Karpas-422 (cell line): ENCODE results near the gene PEX10. TPM values are rescaled to one million over a fixed set of nuclear protein-coding genes. Genes with fewer than 3 reads are reported as not detected.

ENCODE experiments used
- DNase-seq: peaks from one replicate; pipeline ENCODE4 v3.0.0-alpha.2; 2015
- H2AFZ ChIP-seq: fragments of 200-600 bp; sonication (generic); 2 replicates; pipeline ENCODE4 v1.6.1; 2014; ENCODE audit warnings: antibody characterized with exemption, low read length, mixed read lengths
- H3K27ac ChIP-seq: fragments of 200-600 bp; sonication (generic); 2 replicates; pipeline ENCODE4 v1.5.1; 2014; ENCODE audit warnings: mild to moderate bottlenecking, low read length, moderate library complexity
- H3K27me3 ChIP-seq: fragments of 200-600 bp; sonication (generic); 2 replicates; pipeline ENCODE4 v1.6.1; 2014; ENCODE audit warnings: low read length, mixed read lengths
- H3K36me3 ChIP-seq: fragments of 200-600 bp; sonication (generic); 2 replicates; pipeline ENCODE4 v1.6.1; 2014; ENCODE audit warnings: low read length, mixed read lengths; ENCODE audit not compliant: insufficient read depth
- H3K4me1 ChIP-seq: fragments of 200-600 bp; sonication (generic); 2 replicates; pipeline ENCODE4 v1.6.1; 2014; ENCODE audit warnings: mild to moderate bottlenecking, low read length, mixed read lengths
- H3K4me2 ChIP-seq: fragments of 200-600 bp; sonication (generic); 2 replicates; pipeline ENCODE4 v1.6.1; 2014; ENCODE audit warnings: low read length, low read depth, mild to moderate bottlenecking; ENCODE audit not compliant: poor library complexity, severe bottlenecking
- H3K4me3 ChIP-seq: fragments of 200-600 bp; sonication (generic); 2 replicates; pipeline ENCODE4 v1.5.1; 2014; ENCODE audit warnings: mild to moderate bottlenecking, antibody characterized with exemption, low read length, mixed read lengths
- H3K79me2 ChIP-seq: fragments of 200-600 bp; sonication (generic); 2 replicates; pipeline ENCODE4 v1.6.1; 2014; ENCODE audit warnings: mild to moderate bottlenecking, low read length, mixed read lengths
- H3K9ac ChIP-seq: fragments of 200-600 bp; sonication (generic); 2 replicates; pipeline ENCODE4 v1.6.0; 2014; ENCODE audit warnings: low read length
- H3K9me2 ChIP-seq: fragments of 200-600 bp; sonication (generic), shearing (Covaris generic); replicated peaks from 2 replicates; pipeline ENCODE4 v1.6.0; 2014; ENCODE audit warnings: mild to moderate bottlenecking, low read length, moderate library complexity; ENCODE audit not compliant: insufficient read depth
- H3K9me3 ChIP-seq: fragments of 300-700, 200-600 bp; sonication (generic); 2 replicates; pipeline ENCODE4 v1.6.1; 2014; ENCODE audit warnings: low read length, mixed read lengths
- H4K20me1 ChIP-seq: fragments of 200-600 bp; sonication (generic); 2 replicates; pipeline ENCODE4 v1.6.1; 2014; ENCODE audit warnings: mild to moderate bottlenecking, antibody characterized with exemption, low read length, low read depth; ENCODE audit not compliant: insufficient read depth
- total RNA-seq: library from RNA; depleted of rRNA; stranded (reverse); fragments of >200 nt; shearing (Covaris generic); gene quantifications from 2 replicates; pipeline ENCODE4 v1.2.3, GENCODE V29; 2014; ENCODE audit warnings: low replicate concordance

The PEX10 gene
- total RNA-seq, 1 experiment from 2014 or later: 21.4 TPM

GRCh38 chr1:2409745-2410144, 2.6 kb downstream of the PEX10 start:
- Histone ChIP-seq H4K20me1 (peaks cover 3% of the 10 kb centered on the region; the same call in 1 of the 2 replicates), H3K36me3 (peaks cover 2% of the 10 kb centered on the region; the same call in 1 of the 2 replicates), H3K4me1 (peaks cover 28% of the 10 kb centered on the region), H3K4me3 (no peak overlapping the region), H3K27ac (no peak overlapping the region), H3K4me2 (no peak overlapping the region), H3K9me3 (no peaks in the 10 kb centered on the region), H3K9ac (no peak overlapping the region), H2AFZ (no peak overlapping the region), H3K9me2 (no peaks in the 10 kb centered on the region), H3K79me2 (peaks cover 10% of the 10 kb centered on the region), H3K27me3 (no peaks in the 10 kb centered on the region)
- no peak for DNase-seq

- Histone ChIP-seq H4K20me1 (peaks cover 3% of the 10 kb centered on the region; the same call in 1 of the 2 replicates), H3K9me3 (no peaks in the 10 kb centered on the region), H2AFZ (no peak overlapping the region), H3K27me3 (no peaks in the 10 kb centered on the region), H3K4me2 (no peak overlapping the region), H3K79me2 (peaks cover 10% of the 10 kb centered on the region), H3K9ac (no peak overlapping the region), H3K4me1 (peaks cover 20% of the 10 kb centered on the region), H3K9me2 (no peaks in the 10 kb centered on the region), H3K36me3 (peaks cover 10% of the 10 kb centered on the region), H3K4me3 (no peak overlapping the region), H3K27ac (no peak overlapping the region)
- no peak for DNase-seq
Observed at GRCh38 chr1:2408859-2409276, 3.5 kb downstream of the PEX10 start.

GRCh38 chr1:2408456-2408855, 3.9 kb downstream of the PEX10 start:
- Histone ChIP-seq H4K20me1 (peaks cover 3% of the 10 kb centered on the region; the same call in 1 of the 2 replicates), H3K9ac (no peak overlapping the region), H2AFZ (no peak overlapping the region), H3K36me3 (peaks cover 10% of the 10 kb centered on the region), H3K9me2 (no peaks in the 10 kb centered on the region), H3K4me3 (no peak overlapping the region), H3K27ac (no peak overlapping the region), H3K9me3 (no peaks in the 10 kb centered on the region), H3K4me2 (no peak overlapping the region), H3K4me1 (peaks cover 16% of the 10 kb centered on the region), H3K79me2 (peaks cover 10% of the 10 kb centered on the region), H3K27me3 (no peaks in the 10 kb centered on the region)
- DNase-seq: no peak

DNA sequence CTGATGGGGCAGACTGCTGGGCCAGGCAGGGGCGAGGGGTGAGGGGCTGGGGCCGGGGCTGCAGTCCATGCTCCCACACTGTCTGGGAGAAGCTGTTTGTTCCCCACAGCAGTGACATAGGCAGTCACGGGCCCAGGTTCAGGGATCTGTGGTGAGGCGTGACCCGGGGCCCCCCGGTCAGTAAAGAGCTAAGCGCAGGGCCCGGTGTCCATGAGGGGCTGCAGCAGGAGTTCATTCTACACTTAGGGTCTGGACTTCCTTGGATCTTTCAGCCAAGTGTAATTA, 4.4 kb downstream of the PEX10 start:
- Histone ChIP-seq H3K9me2 (no peaks in the 10 kb centered on the region), H3K36me3 (peaks cover 13% of the 10 kb centered on the region)

DNA sequence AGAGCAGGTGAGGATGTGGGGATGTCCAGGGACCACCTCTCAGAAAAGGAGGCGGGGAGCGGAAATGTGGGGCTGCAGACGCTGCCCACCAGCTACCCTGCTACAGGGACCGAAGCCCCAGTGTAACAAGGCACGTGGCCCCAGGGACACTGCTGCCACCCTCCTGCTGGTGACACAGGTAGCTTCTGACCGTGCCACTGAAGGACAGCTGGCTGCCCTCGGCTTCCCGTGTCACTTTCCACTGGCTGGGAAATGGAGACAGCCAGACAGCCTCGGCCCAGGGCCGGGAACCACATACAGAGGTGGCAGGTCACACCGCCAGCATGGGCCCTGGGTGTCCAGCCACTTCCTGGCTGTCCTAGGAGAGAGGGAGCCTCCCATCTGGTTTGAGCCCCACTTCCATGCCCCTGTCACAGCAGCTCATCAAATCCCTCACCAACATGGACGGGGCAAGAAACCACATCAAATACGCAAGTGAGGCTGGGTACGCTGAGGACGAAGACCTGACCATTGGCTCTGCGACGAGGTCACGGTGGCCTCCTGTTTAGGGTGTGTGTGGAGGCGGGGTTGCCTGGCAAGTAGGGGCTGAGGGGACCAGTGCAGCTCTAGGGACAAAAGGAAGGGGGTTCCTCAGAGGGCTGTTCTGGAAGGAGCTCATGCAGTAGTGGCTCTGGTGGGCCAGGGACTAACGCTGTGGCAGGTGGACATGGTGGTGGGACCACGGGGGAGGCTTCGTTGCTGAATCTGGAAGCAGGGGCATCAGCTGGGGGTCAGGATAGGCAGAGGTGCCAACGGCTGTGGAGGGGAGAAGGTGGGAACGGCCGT, 5.0 kb downstream of the PEX10 start:
- no peak overlapping the region for H3K4me3 ChIP-seq
- no peak overlapping the region for H3K27ac ChIP-seq
- H3K79me2 ChIP-seq: peaks cover 10% of the 10 kb centered on the region
- H4K20me1 ChIP-seq: peaks cover 6% of the 10 kb centered on the region; the same call in 1 of the 2 replicates
- H3K9me2 ChIP-seq: no peaks in the 10 kb centered on the region
- H3K27me3 ChIP-seq: no peaks in the 10 kb centered on the region
- no peak overlapping the region for H3K9ac ChIP-seq
- no peaks in the 10 kb centered on the region for H3K9me3 ChIP-seq
- DNase-seq: no peak
- peaks cover 14% of the 10 kb centered on the region for H3K36me3 ChIP-seq
- H2AFZ ChIP-seq: no peak overlapping the region
- H3K4me1 ChIP-seq: peaks cover 7% of the 10 kb centered on the region
- H3K4me2 ChIP-seq: no peak overlapping the region

More for the DNA sequence above, 4.4 kb downstream of the PEX10 start:
- peaks cover 4% of the 10 kb centered on the region; the same call in 1 of the 2 replicates for H4K20me1 ChIP-seq
- peaks cover 10% of the 10 kb centered on the region for H3K79me2 ChIP-seq
- H3K4me1 ChIP-seq: peaks cover 10% of the 10 kb centered on the region
- H3K27ac ChIP-seq: no peak overlapping the region
- H3K27me3 ChIP-seq: no peaks in the 10 kb centered on the region
- no peak for DNase-seq
- no peak overlapping the region for H2AFZ ChIP-seq
- no peak overlapping the region for H3K9ac ChIP-seq
- H3K4me3 ChIP-seq: no peak overlapping the region
- H3K9me3 ChIP-seq: no peaks in the 10 kb centered on the region
- H3K4me2 ChIP-seq: no peak overlapping the region

- no peak overlapping the region for H2AFZ ChIP-seq
- no peak overlapping the region for H3K27ac ChIP-seq
- peaks cover 4% of the 10 kb centered on the region for H3K4me1 ChIP-seq
- H3K79me2 ChIP-seq: peaks cover 3% of the 10 kb centered on the region
- no peak overlapping the region for H3K4me3 ChIP-seq
- DNase-seq: no peak
- no peaks in the 10 kb centered on the region for H3K27me3 ChIP-seq
- no peak overlapping the region for H3K9ac ChIP-seq
- peaks cover 3% of the 10 kb centered on the region; the same call in 1 of the 2 replicates for H4K20me1 ChIP-seq
- H3K9me3 ChIP-seq: no peaks in the 10 kb centered on the region
- H3K36me3 ChIP-seq: peaks cover 14% of the 10 kb centered on the region
- H3K9me2 ChIP-seq: no peaks in the 10 kb centered on the region
- no peak overlapping the region for H3K4me2 ChIP-seq
Observed at GRCh38 chr1:2406451-2407041, 5.8 kb downstream of the PEX10 start.

- Histone ChIP-seq H3K4me2 (no peak overlapping the region), H3K4me1 (no peaks in the 10 kb centered on the region), H3K9me3 (no peaks in the 10 kb centered on the region), H3K27ac (no peak overlapping the region), H3K9me2 (no peaks in the 10 kb centered on the region), H3K9ac (no peak overlapping the region), H2AFZ (no peak overlapping the region), H3K27me3 (no peaks in the 10 kb centered on the region), H4K20me1 (peaks cover 3% of the 10 kb centered on the region; the same call in 1 of the 2 replicates), H3K4me3 (no peak overlapping the region), H3K79me2 (no peaks in the 10 kb centered on the region), H3K36me3 (peaks cover 15% of the 10 kb centered on the region)
- DNase-seq: no peak
Observed at GRCh38 chr1:2405588-2406295, 6.6 kb downstream of the PEX10 start.

- H3K4me3 ChIP-seq: no peak overlapping the region
- no peak overlapping the region for H3K4me2 ChIP-seq
- no peak overlapping the region for H2AFZ ChIP-seq
- no peak overlapping the region for H3K9ac ChIP-seq
- H3K4me1 ChIP-seq: no peaks in the 10 kb centered on the region
- no peak for DNase-seq
- H3K9me3 ChIP-seq: no peaks in the 10 kb centered on the region
- H3K9me2 ChIP-seq: no peaks in the 10 kb centered on the region
- H3K36me3 ChIP-seq: peaks cover 20% of the 10 kb centered on the region
- H3K27me3 ChIP-seq: no peaks in the 10 kb centered on the region
- H3K79me2 ChIP-seq: no peaks in the 10 kb centered on the region
- H4K20me1 ChIP-seq: peaks cover 7% of the 10 kb centered on the region; the same call in 1 of the 2 replicates
- H3K27ac ChIP-seq: no peak overlapping the region
Observed at GRCh38 chr1:2404890-2405511, 7.4 kb downstream of the PEX10 start.
